ENCODE data around the gene RBM23.
A peak's percentile ranks its signal among the peaks of the same experiment; 100 is the strongest.
"Not testable (repeated sequence)": the region's sequence is repeated elsewhere in the genome, so short reads cannot be mapped to it uniquely, and the experiment has no call there.

RBM23 gene

GRCh38 chr14:22915886-22916521, 2.9 kb downstream of the RBM23 start:
- DNase-seq = no peak

DNA sequence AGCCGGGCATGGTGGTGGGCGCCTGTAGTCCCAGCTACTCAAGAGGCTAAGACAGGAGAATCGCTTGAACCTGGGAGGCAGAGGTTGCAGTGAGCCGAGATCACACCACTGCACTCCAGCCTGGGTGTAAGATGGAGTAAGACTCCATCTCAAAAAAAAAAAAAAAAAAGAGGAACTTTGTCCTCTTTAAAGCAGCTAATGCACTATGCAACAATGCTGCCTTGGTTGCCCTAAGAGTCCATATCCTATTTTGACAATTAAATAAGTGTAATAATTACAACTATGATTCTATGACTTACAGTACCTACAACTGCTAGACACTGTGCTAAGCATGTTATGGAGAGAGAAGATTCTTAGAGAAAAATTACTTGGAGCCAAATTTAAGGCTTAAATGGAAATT, 4.1 kb downstream of the RBM23 start:
- DNase-seq = not testable (repeated sequence)

GRCh38 chr14:22910916-22911315, 8.0 kb downstream of the RBM23 start:
- no peak for DNase-seq

GRCh38 chr14:22908601-22909000, 10.3 kb downstream of the RBM23 start:
- no peak for DNase-seq

- no peak for DNase-seq
These were observed 11.5 kb downstream of the RBM23 start for GRCh38 chr14:22907429-22907828.

GRCh38 chr14:22906073-22906472, 12.9 kb downstream of the RBM23 start:
- DNase-seq = no peak

- DNase-seq = no peak
These were observed 13.3 kb downstream of the RBM23 start for GRCh38 chr14:22905627-22906026.

DNA sequence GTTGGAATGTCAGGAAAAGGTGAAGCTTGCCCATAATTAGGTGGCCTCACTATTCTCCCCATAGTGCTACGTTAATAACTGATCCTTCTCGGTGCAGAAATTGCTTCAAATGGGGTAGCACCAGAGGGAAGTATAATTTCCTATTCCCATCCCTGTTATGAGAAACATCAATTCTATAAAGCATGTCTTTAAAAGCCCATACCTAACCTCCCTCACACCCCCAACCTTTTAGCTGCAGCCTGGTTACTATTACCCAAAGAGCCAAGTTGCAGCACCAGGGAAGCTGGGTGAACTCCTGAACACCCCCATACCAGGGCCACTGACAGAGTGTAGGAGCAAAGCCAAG, 15.2 kb downstream of the RBM23 start:
- no peak for DNase-seq

DNA sequence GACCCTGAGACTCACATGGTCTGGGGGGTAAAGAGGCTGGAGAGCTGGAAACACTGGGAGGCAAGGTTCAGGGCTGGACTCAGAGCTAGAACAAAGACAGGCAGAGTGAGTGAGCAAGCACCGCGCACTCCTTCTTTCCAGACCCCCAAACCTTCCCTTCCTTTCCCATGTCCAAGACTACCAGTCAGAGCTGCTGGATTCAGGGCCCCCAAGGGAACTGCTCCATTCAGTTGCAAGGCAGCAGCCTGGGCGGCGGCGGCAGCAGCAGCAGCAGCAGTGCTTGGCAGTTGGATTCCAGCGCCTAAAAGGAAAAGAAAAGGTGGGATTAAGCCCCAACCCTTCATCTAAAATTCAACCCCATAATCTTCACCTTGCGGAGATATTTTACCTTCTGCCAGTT, 17.1 kb downstream of the RBM23 start:
- DNase-seq = no peak

GRCh38 chr14:22900081-22900799, 18.7 kb downstream of the RBM23 start:
- peak; percentile 70 for DNase-seq

DNA sequence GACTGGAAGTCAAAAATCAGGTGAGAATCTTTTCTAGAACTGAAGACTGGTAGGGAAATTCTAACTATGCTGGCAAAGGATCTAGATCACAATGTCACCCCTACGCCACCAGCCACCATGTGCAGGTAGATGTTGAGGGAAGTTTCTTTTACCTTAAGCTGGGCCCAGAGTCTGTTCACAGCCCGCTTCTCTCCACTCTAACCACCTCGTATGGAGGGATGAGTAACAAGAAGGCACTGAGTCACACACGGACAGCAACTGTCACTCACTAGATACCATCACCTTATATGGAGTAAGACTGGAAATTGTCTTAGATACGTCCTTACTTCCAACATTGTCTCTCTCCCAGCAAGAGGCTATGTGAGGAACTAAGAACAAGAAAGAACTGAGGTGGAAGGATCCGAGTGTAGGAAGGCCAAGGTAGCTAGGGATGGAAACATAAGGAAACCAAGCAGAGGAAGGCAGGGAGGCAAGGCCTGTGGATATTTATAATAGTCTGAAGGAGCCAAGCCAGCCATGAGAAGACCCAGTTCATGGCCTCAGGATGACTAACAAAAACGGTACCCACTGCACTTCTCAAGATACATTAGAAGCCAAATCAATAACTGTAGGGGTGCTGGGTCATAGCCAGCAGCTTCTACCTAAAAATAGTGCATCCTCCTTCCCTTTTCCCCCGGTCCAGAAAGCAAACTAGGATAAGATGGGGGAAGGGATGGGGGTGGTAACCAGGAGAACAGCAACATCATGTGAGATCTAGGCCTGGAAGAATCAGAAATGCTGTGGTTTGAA, 20.5 kb downstream of the RBM23 start:
- DNase-seq = peak; percentile 29

DNA sequence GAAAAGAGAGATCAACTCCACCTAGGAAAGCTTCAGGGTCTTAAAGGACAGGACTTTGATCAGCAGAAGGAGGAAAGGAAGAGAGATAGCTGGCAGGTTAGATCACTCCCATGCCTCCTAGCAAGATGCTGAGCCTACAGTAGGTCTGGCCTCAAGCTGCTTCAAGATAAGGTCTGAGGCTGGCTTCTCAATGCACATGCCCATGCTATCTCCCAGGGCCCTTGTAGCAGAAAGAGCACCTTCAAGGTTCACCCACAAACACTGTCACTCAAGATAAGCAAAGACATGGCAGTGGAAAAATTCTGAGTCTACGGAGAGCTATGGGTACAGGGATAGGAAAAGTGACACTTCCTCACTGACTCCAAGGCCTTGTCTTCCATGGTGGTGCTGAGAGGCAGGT, 21.6 kb downstream of the RBM23 start:
- no peak for DNase-seq

DNA sequence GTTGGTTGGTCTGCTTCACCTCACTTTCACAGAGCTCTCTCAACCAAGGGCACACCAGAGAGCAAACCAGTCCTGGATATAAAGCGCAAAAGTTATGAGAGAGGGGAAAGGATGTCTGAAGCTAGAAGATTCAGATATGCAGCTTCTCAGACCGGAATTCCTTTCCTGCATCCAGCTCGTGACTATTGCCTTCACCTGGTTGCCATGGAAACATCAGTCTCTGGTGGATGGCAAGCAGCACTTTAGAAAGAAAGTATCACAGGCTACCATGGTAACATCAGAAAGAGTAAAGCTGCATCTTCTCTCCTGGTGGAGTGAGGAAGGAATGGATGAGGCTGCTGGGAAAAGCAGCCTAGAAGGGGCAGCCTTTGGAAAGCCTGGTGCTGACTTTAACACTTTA, 22.2 kb downstream of the RBM23 start:
- no peak for DNase-seq

DNA sequence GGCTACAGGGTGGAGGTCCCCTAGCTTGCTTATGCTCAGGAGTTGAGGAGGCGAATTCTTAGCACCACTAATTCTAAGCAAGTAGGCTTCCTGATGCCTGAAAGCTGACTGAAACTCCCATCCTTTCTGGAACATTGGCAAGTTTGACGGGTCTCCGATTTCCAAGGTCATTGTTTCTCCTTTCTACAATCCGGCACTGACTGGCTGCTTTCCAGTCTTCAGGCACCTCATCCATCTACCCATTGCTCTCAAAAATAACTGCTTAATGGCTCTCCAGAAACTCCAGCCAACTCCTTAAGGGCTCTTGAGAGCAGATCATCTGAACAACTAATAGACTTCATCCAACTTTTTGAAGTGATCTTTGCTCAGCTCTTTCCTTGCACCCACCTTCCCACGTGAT, 22.6 kb downstream of the RBM23 start:
- no peak for DNase-seq

DNA sequence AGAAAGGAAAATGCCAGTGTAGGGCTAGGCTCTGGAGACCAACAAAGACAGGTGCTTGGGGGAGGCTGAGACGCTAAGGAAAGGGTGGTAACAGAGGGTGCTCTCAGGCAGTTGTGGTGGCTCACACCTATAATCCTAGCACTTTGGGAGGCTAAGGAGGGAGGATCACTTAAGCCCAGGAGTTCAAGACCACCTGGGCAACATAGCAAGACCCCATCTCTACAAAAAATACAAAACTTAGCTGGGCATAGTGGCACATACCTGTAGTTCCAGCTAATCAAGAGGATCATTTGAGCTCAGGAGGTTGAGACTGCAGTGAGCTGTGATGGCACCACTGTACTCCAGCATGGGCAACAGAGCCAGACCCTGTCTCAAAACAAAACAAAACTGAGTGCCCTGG, 23.5 kb downstream of the RBM23 start:
- DNase-seq = no peak

- DNase-seq = no peak
These were observed 25.2 kb downstream of the RBM23 start for GRCh38 chr14:22893706-22894105.

- no peak for DNase-seq
These were observed 26.5 kb downstream of the RBM23 start for GRCh38 chr14:22892488-22892887.

DNA sequence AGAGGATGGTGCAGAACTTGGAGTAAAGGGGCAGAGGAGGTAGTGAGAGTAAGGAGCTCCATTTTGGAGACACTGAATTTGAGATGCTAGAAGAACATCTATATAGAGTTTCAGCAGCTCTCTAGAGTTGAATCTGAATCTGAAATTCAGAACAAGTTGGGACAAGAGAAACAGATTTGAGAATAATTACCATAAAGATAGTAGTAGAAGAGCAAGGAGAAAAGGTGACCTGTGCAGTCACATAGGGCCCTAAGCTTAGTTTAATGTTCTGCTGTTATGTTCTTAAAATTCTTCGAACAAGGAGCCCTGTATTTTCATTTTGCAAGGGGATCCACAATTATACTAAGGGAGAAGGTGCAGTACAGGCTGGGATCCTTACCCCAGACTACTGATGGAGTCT, 28.5 kb downstream of the RBM23 start:
- no peak for DNase-seq

DNA sequence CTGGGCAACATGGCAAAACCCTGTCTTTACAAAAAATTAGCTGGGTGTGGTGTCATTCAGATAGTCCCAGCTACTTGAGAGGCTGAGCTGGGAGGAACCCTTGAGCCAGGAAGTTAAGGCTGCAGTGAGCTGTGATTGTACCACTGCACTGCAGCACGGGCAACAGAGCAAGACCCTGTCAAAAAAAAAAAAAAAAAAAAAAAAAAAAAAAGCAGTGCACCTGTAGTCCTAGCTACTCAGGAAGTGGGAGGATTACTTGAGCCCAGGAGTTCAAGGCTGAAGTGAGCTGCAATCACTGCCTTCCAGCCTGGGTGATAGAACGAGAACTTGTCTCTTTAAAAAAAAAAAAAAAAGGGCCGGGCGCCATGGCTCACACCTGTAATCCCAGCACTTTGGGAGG, 30.3 kb downstream of the RBM23 start:
- DNase-seq = peak; percentile 14

- DNase-seq = peak; percentile 11
These were observed 31.0 kb downstream of the RBM23 start for GRCh38 chr14:22887990-22888378.

GRCh38 chr14:22887260-22887989, 31.5 kb downstream of the RBM23 start:
- peak; percentile 58 for DNase-seq

DNA sequence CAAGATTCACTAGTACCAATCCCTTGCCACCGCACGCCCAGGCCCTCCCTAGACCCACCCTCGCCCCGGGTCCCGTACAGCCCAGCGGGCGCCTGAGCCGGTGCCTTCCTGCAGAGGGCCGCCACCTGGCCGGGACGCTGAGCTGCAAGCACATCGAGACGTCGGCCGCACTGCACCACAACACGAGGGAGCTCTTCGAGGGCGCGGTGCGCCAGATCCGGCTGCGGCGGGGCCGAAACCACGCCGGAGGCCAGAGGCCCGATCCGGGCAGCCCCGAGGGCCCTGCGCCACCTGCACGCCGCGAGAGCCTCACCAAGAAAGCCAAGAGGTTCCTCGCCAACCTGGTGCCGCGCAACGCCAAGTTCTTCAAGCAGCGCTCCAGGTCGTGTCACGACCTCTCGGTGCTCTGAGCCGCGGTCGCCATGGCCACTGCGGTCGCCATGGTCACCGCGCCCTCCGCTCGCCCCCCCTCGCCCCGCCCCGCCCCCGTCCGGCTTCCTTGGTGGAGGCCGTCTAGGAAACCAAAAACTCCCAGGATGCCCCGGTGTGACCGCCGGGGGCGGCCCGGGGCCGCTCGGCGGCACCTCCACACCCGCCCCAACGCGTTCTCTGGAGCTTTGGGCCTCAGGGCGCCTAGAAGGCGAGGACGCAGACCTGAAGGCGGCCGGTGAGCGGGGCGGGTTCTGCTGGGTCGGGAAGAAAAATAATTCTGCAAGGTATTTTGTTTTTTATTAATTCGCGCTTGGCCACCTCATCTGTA, 32.3 kb downstream of the RBM23 start:
- DNase-seq = peak; percentile 79

- no peak for DNase-seq
These were observed 33.0 kb downstream of the RBM23 start for GRCh38 chr14:22885975-22886374.
